Measurements from ENCODE around the gene NR2F2.
A peak's percentile ranks its signal among the peaks of the same experiment; 100 is the strongest.

NR2F2 gene

GRCh38 chr15:96320703-96321638, 9.5 kb upstream of the NR2F2 start:
- no peak for DNase-seq

DNA sequence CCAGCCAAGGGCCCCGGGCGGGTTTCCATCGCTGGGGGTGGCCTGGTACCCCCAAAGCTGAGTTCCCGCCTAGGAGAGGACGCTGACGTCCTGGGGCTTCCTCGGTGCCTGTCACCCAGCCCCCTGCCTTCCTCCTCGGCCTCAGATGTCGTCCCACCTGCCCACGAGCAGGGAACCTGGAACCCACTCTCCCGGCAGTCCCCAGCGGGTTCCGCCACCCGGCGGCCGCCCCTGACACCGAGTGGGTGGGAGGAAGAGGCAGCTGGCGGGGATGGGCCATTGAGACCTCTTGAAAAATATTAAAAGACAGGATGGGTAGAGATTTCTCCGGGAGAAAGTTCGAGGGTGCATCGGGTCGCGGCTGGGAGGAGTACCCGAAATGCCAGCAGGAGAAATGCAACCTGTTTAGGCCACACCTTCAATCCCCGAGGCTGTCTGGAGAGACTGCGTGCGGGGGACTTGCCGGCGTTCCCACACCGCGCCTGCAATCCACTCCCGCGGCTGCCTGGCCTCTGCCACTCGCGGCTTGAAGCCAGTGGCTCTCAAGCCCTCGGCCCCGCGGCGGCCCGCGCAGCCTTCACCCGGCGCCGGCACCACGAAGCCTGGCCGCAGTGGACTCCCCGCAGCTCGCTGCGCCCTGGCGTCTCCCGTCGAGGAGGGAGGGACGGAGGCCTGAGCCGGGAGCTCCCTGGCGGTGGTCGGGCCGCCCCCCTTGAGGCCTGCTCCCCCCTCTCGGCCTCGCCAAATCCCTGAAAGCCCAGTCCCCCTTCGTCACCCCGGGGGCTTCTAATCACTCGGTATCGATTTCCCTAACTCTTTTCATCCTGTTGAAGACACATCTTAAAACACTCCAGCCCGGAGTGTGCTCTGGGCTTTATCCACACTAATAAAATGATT, 8.6 kb upstream of the NR2F2 start:
- DNase-seq = no peak

GRCh38 chr15:96322536-96323318, 7.8 kb upstream of the NR2F2 start:
- DNase-seq = no peak

GRCh38 chr15:96323319-96324145, 7.0 kb upstream of the NR2F2 start:
- no peak for DNase-seq

- DNase-seq = no peak
These were observed 6.2 kb upstream of the NR2F2 start for GRCh38 chr15:96324192-96324895.

DNA sequence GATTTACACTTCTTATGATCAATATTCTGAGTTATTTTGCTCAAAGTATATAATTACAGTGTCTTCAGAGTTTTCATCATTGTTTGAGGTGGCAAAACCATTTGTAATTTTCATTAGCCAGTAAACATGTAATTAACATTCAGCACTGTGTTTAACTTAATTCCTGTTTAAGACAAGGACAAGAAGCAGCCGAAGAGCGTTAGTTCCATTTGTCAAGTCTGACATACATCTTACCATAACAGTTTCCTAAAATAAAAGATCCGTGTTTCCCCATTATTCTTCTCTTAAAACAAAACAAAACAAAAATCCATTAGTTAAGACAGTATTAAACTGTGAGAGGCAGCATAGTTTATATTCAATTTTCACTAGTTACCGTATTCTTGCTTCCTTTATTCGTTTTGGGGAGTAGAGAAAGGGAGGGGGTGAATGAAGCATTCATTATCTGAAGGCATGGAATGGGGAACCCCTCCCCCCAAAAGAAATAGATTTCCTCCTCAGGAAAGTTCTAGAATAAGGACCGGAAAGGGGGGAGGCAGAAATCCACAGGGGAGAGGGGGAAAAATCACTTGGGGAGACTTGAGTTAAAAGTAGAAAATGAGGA, 5.5 kb upstream of the NR2F2 start:
- DNase-seq = no peak

- no peak for DNase-seq
These were observed 4.8 kb upstream of the NR2F2 start for GRCh38 chr15:96325541-96326327.

DNA sequence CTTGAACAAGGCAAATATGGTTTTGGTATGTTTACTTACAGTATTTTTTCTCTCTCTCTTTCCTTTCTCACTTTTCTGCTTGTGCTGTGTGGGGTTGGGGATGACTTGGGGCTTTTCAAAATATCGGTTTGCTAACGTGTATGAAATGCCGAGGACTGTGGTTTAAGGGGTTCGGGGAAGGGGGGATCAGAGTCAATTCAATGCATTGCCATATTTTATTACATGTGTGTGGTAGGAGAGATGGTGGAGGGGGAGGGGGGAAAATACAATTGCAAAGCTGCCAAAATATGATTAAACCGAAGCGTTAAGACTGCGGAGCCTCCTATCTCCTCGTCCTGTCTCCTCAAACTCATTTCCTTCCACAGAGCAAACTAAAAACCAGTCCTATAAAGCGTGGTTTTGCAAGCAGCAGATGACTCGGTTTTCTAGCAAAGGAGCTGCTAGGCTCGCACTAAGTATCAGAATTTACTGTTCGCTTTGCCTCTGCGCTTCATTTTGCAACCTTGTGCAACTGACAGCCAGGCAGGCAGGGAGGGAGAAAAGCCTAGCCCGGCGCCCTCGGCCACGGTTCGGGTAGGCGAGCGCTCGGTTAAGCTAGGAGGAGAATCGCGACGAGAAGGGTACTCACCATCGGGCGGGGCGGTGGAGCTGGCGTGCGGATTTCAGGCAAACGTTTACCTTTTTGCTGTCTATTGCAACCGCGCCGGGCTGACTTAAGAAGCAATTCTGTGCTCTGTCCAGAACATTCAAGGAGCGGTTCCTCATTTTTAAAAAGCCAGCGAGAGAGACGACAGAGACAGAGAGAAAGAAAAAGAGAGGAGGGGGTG, 4.0 kb upstream of the NR2F2 start:
- no peak for DNase-seq

GRCh38 chr15:96327155-96327741, 3.3 kb upstream of the NR2F2 start:
- peak; percentile 24 for DNase-seq

DNA sequence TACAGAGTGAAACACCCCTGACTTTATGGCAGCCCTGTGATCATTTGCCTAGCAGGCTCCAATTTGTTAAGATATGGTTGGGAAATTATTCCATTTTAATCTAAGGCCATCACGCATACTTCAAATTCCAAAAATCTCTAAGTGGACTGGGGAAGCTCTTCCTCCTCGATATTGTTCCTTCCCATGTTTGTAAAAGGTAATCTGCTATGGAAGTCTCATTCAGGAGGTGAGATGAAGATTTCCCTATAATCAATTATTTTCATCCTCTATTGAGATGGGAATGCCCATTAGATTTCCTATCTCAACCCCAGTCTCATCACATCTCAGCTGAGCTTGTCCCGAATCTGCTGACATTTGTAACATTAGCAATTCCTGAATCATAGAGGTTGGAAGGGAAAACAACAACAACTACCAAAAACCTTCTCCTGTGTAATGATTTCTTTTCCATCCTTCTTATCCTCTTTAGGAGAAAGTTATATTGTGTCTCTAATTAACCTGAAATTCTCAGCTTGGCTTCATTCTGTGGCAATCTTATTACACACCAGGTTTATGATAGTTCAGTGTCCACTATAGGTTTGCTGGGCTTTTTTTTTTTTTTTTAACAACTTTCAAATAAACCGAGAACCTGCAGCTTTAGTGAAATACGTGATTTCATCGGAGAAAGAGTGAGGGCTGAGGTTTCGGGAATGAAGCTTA, 2.2 kb upstream of the NR2F2 start:
- DNase-seq = no peak

GRCh38 chr15:96328877-96329195, 1.7 kb upstream of the NR2F2 start:
- DNase-seq = no peak

DNA sequence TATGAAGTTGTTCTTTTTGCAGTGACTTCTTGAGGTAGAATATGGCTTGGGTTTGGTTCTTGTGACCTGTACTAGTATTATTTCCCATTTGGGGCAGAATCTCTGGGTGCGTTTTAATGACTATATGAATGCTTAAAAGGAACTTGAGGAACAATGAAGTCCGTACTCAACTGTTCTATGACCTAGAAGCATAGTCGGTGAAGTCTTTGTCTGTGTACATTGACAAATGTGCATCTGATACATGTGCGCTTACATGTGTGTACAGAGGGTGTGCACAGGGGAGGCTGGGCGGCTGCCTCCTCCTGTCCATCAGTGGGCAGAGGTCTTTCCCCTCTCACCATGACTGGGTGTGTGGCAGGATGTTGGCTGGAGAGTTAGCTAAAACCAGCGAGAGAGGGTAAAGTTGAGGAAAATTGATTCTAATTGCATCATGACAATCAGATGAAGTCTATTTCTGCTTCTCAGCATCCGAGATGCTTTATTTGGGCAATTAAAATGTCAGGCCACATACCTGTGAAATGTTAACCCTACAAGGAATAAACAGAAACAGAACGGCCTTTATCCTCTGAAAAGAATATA, 1.0 kb upstream of the NR2F2 start:
- DNase-seq = no peak

DNA sequence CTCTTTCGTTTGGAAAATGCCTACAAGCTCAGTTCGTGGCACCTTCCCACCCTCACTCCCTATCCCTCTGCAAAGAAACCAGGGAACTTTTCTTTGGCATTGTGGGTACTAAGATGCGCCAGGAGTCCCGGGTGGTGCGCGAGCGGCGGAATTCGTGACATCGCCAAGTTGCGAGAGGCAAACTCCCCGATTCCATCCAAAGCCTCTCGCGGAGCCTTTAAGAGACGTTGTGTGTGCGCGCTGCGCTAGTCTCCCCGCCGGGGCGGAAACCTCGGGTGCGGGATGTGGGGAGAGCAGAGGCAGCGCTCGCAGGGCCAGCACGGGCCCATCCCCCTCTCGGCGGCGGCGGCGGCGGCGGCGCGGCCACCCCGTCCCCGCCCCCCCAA, 443 bp upstream of the NR2F2 start:
- DNase-seq = no peak

DNA sequence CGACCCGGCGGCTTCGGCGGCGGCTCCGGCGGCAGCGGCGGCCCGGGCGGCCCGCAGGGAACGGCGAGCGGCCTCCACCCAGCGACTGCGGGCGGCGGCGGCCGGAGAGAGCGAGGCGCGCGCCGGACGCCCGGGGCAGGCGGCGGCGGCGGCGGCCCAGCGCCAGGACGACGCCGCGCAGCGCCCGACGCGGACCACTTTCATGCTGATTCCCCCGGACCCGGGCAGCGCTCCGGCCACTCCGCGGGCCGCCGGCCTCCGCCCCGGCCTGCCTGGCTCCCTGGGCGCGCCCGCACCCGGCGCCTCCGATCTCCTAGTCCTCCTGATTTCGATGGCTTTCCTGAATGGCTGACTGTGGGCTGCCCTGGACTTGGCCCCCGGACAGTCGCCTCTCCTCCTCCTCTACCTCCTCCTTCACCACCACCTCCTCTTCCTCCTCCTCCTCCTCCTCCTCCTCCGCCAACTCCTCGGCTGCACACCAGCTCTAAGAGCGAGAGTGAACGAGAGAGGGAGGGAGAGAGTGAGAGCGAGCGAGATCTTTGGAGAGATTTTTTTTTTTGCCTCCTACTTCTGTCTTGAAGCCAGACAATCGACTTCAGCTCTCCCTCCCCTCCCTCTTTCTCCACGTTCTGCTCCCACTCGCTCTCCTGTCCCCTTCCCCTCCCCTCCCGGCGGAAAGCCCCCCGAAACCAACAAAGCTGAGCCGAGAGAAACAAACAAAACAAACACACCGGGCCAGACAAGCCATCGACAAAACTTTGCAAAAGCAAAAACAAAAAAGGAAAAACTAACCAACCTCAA, 844 bp downstream of the NR2F2 start:
- DNase-seq = no peak

GRCh38 chr15:96331945-96332636, 1.6 kb downstream of the NR2F2 start:
- no peak for DNase-seq

- DNase-seq = no peak
These were observed 2.2 kb downstream of the NR2F2 start for GRCh38 chr15:96332637-96333121.

Data from DMS 273 treated with DMSO at 0.1 percent for 48 hours (cell line).